Chondrocyte (in vitro differentiated cells): ENCODE measurements around the gene FSTL1. TPM values are rescaled to one million over a fixed set of nuclear protein-coding genes. Genes with fewer than 3 reads are reported as not detected.

Experiments used
- DNase-seq: peaks from one replicate; pipeline ENCODE4 v3.0.0; 2021; ENCODE audit warnings: mixed read lengths, low spot score
- H3K27ac Mint-ChIP-seq: one replicate; pipeline ENCODE4 v1.8.0; 2021; ENCODE audit warnings: mild to moderate bottlenecking, moderate library complexity, mixed read lengths; ENCODE audit not compliant: unreplicated experiment
- H3K27me3 Mint-ChIP-seq: 2 replicates; pipeline ENCODE4 v1.8.0; 2021; ENCODE audit warnings: low read depth, mixed read lengths
- H3K36me3 Mint-ChIP-seq: 2 replicates; pipeline ENCODE4 v1.8.0; 2021; ENCODE audit warnings: low read depth, mixed read lengths
- H3K4me1 Mint-ChIP-seq: 2 replicates; pipeline ENCODE4 v1.8.0; 2021; ENCODE audit warnings: low read depth, mild to moderate bottlenecking, mixed read lengths
- H3K4me3 Mint-ChIP-seq: one replicate; pipeline ENCODE4 v1.8.0; 2021; ENCODE audit warnings: mild to moderate bottlenecking, moderate library complexity, mixed read lengths; ENCODE audit not compliant: unreplicated experiment
- H3K9me3 Mint-ChIP-seq: 2 replicates; pipeline ENCODE4 v1.8.0; 2021; ENCODE audit warnings: low read depth, mixed read lengths
- total RNA-seq: library from RNA; stranded (reverse); gene quantifications from 3 replicates; pipeline ENCODE4 v1.2.1, GENCODE V29; 2021
- TF ChIP-seq, protein P1 (sequence below): fragments of 200-600 bp; sonication (generic); IDR thresholded peaks from 2 replicates; pipeline ENCODE4 v1.5.0; 2021; ENCODE audit warnings: antibody characterized with exemption, mild to moderate bottlenecking, moderate library complexity

The FSTL1 gene
- total RNA-seq, 1 donor from 2014 or later = 3,511 TPM

DNA sequence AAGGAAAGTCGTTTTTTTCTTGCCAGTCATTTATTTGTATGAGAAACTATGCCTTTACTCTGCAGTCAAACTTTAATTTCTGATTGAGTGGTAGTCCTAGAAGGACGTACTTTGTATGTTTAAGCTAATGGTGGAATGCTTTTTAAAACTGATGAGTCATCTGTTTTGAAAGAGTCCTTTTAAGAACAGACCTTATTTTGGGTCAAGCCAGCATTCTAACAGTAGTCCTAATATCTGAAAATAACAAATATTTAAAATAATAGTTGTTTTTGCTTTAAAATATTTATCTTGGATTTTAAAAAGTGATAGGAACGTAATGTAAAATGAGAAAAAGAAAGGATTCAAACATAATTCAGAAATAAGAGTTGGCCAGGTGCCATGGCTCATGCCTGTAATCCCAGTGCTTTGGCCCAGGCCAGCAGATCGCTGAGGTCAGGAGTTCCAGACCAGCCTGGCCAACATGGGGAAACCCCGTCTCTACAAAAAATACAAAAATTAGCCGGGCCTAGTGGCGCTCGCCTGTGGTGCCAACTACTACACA, 100.3 kb downstream of the FSTL1 start:
- no peaks in the 10 kb centered on the region for H3K36me3 Mint-ChIP-seq
- no peak for DNase-seq
- no peaks in the 10 kb centered on the region for H3K9me3 Mint-ChIP-seq
- peaks cover 3% of the 10 kb centered on the region for H3K27me3 Mint-ChIP-seq
- TF ChIP-seq, protein P1, sequence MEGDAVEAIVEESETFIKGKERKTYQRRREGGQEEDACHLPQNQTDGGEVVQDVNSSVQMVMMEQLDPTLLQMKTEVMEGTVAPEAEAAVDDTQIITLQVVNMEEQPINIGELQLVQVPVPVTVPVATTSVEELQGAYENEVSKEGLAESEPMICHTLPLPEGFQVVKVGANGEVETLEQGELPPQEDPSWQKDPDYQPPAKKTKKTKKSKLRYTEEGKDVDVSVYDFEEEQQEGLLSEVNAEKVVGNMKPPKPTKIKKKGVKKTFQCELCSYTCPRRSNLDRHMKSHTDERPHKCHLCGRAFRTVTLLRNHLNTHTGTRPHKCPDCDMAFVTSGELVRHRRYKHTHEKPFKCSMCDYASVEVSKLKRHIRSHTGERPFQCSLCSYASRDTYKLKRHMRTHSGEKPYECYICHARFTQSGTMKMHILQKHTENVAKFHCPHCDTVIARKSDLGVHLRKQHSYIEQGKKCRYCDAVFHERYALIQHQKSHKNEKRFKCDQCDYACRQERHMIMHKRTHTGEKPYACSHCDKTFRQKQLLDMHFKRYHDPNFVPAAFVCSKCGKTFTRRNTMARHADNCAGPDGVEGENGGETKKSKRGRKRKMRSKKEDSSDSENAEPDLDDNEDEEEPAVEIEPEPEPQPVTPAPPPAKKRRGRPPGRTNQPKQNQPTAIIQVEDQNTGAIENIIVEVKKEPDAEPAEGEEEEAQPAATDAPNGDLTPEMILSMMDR = no peak
- peak overlapping the region; percentile 93 for H3K4me3 Mint-ChIP-seq
- H3K4me1 Mint-ChIP-seq = peaks cover 36% of the 10 kb centered on the region
- peak overlapping the region; percentile 99 for H3K27ac Mint-ChIP-seq

- H3K27ac Mint-ChIP-seq = peak overlapping the region; percentile 99
Measured at GRCh38 chr3:120349855-120350125, 101.0 kb downstream of the FSTL1 start.

DNA sequence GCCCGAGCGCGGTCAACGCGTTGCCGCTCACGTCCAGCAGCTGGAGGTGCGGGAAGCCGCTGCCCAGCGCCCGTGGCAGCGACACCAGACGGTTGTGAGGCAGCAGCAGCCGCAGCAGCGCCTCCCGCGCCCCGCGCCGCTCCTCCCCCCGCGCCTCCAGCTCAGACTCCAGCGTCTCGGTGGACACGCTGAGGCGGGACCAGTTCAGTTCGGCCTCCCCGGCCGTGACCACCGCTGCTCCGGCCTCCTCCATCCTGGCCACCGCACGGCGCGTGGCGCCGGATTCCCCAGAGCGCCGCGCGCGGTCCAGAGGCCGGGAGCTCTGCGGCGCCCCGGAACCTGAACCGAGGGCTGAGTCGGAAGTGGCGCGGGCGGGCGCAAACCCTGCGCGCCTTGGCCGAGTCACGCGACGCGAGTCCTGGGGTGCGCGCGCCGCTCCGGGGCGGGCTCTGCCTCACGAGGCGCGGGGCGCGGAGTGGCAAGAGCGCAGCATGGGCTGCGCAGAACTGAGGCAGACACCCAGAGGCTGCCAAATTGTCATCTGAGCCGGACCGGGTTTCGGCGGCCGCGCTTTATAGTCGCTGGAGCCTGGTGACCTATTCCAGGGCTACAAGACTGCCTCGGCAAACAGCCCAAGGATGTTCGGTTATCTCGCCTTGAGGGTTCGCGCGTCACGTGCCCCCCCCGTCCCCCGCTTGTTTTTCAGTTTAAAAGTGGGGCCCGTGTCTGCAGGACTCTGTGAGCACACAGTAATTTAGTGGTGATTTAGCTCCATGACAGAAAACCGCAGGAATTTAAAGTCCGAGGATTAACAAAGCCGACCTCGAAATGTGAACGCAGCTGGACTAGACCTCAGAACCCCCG, 101.6 kb downstream of the FSTL1 start, which contains the start of gene LRRC58:
Gene LRRC58 (minus strand): TSS at position 364 of the 864 bp plus-strand sequence. CDS start 111 bp downstream, at position 253.
- TF ChIP-seq, protein P1 = peak; percentile 72
- Mint-ChIP-seq H3K4me1 (peaks cover 49% of the 10 kb centered on the region), H3K4me3 (peak within 1 kb of the TSS; percentile 93), H3K36me3 (no peaks in the 10 kb centered on the region), H3K9me3 (no peaks in the 10 kb centered on the region), H3K27ac (peak within 1 kb of the TSS; percentile 99), H3K27me3 (no peaks in the 10 kb centered on the region)
- DNase-seq = peak; percentile 95

More at GRCh38 chr3:120349855-120350125, 101.0 kb downstream of the FSTL1 start:
- Mint-ChIP-seq H3K4me1 (peaks cover 43% of the 10 kb centered on the region), H3K36me3 (no peaks in the 10 kb centered on the region), H3K27me3 (no peaks in the 10 kb centered on the region), H3K9me3 (no peaks in the 10 kb centered on the region), H3K4me3 (peak overlapping the region; percentile 93)
- DNase-seq = no peak
- TF ChIP-seq, protein P1 = no peak

DNA sequence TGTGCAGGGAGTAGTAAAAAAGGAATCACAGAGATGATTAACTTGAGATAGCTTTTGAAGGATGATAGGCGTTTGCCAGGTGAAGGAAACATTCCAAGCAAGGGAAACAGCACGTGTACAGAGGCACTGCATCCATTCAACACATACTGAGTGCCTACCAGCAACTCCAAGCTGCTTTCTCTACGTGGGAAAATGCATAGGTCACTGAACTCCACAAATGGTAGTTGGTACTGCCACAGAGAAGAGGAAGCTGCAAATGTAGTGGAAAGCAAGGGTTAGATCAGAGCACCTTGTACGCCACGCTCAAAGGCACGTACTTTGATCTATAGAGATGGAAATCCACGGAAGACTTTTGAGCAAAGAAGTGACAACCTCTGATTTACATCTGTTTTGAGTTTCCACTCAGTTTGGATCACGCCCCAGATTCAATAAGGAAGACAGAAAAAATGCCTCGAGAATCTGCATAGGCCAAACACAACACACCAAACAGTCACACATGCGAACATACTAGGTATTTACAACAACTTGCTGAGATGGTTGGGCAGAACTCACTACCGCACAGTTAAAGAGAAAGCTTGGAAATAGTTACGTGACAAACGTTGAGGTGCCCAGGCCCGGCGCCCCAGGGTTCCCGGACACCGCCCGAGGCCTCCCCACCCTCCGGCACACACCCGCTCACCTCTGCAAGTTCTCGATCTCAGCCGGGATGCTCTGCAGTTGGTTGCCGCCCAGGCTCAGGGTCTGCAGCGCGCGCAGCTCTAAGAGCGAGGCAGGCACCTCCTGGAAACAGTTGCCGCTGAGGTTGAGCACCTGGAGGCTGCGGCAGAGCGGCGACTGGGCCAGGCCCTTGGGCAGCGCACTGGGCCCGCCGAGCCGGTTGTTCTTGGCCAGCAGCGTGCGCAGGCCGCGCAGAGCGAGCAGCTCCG, 102.5 kb downstream of the FSTL1 start:
- DNase-seq = no peak
- TF ChIP-seq, protein P1 = no peak
- Mint-ChIP-seq H3K4me1 (peaks cover 53% of the 10 kb centered on the region), H3K9me3 (no peaks in the 10 kb centered on the region), H3K27ac (peak overlapping the region; percentile 83), H3K36me3 (no peaks in the 10 kb centered on the region), H3K4me3 (peak overlapping the region; percentile 93), H3K27me3 (no peaks in the 10 kb centered on the region)

DNA sequence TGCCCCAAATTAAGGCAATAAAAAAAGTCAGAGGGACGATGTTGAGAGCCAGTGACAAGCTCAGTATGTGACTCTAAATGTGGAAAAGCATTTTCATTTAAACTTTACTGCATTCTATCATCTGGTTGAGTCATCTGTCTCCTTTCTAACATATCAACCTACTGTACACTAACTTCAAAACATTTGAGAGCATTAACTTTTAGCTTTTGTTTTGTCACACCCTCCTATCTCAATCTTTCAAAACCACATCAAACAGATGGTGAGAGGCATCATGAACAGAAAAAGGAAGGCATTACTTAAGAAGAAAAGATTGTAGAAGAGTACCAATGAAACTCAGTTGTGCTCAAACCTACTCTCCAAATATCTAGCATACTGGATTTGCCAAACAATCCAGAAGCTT, 106.4 kb downstream of the FSTL1 start:
- no peak for DNase-seq
- H3K27ac Mint-ChIP-seq = no peak overlapping the region
- H3K36me3 Mint-ChIP-seq = peaks cover 5% of the 10 kb centered on the region
- no peak overlapping the region for H3K4me3 Mint-ChIP-seq
- H3K9me3 Mint-ChIP-seq = peaks cover 6% of the 10 kb centered on the region
- peaks cover 46% of the 10 kb centered on the region for H3K4me1 Mint-ChIP-seq
- TF ChIP-seq, protein P1 = no peak
- no peaks in the 10 kb centered on the region for H3K27me3 Mint-ChIP-seq
